H1 (cell line): Measurements from ENCODE around the gene NIPAL3.

ENCODE experiments used
- CREB1 ChIP-seq: IDR thresholded peaks from 2 replicates; pipeline ENCODE4 v1.6.1; 2012; ENCODE audit warnings: inconsistent platforms
- NRF1 ChIP-seq: IDR thresholded peaks from 2 replicates; pipeline ENCODE4 v1.6.1; 2011; ENCODE audit warnings: mild to moderate bottlenecking, low read depth, low read length, improper control_type of control experiment
- TF ChIP-seq, protein P1 (sequence below), 3 experiments: IDR thresholded peaks; 1 replicate in 2 of 3; 2 replicates in 1 of 3; pipeline versions ENCODE4 v1.5.1 to v1.6.1; 2011; ENCODE audit warnings: low read length in 3 of 3, mild to moderate bottlenecking in 3 of 3, inconsistent platforms in 2 of 3, low read depth in 1 of 3, moderate library complexity in 1 of 3; ENCODE audit not compliant: insufficient read depth in 1 of 3; ENCODE audit errors: control extremely low read depth in 1 of 3

DNA sequence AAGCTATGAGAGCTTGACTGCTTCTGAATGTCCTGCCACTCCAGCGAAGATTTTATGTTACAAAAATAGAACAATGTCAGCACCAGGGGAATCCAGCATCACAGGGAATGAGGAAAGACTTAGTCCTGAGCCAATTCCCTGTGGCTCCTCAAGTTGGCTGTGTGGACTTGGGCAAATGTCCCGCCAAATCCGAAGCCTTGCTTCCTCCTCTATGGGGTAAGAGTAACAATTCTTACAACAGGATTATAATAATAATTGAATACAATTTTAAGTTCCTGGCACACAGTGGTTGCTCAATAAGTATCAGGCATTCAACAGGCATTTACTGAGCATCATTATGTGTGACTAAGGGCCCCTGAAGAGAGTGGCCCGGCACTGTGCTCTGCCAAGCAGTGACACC is 46.4 kb upstream of the NIPAL3 start:
- TF ChIP-seq NRF1 (no peak), CREB1 (no peak)
- TF ChIP-seq, protein P1, sequence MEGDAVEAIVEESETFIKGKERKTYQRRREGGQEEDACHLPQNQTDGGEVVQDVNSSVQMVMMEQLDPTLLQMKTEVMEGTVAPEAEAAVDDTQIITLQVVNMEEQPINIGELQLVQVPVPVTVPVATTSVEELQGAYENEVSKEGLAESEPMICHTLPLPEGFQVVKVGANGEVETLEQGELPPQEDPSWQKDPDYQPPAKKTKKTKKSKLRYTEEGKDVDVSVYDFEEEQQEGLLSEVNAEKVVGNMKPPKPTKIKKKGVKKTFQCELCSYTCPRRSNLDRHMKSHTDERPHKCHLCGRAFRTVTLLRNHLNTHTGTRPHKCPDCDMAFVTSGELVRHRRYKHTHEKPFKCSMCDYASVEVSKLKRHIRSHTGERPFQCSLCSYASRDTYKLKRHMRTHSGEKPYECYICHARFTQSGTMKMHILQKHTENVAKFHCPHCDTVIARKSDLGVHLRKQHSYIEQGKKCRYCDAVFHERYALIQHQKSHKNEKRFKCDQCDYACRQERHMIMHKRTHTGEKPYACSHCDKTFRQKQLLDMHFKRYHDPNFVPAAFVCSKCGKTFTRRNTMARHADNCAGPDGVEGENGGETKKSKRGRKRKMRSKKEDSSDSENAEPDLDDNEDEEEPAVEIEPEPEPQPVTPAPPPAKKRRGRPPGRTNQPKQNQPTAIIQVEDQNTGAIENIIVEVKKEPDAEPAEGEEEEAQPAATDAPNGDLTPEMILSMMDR (IDR thresholded peaks at IDR 0.05; ENCODE audit: control extremely low read depth in 1 of 3, insufficient read depth in 1 of 3, low read depth in 1 of 3, low read length in 3 of 3) = no peak
